ENCODE measurements around the gene OPA3.

OPA3 gene

GRCh38 chr19:45597425-45598111 lies 13.0 kb upstream of the OPA3 start:
- DNase-seq = no peak

- DNase-seq = no peak
These were observed 11.2 kb upstream of the OPA3 start for GRCh38 chr19:45595814-45596213.

GRCh38 chr19:45593520-45593919 lies 8.9 kb upstream of the OPA3 start:
- DNase-seq = no peak

- no peak for DNase-seq
These were observed 7.8 kb upstream of the OPA3 start for GRCh38 chr19:45592366-45592765.

GRCh38 chr19:45591638-45592005 lies 7.0 kb upstream of the OPA3 start:
- no peak for DNase-seq

DNA sequence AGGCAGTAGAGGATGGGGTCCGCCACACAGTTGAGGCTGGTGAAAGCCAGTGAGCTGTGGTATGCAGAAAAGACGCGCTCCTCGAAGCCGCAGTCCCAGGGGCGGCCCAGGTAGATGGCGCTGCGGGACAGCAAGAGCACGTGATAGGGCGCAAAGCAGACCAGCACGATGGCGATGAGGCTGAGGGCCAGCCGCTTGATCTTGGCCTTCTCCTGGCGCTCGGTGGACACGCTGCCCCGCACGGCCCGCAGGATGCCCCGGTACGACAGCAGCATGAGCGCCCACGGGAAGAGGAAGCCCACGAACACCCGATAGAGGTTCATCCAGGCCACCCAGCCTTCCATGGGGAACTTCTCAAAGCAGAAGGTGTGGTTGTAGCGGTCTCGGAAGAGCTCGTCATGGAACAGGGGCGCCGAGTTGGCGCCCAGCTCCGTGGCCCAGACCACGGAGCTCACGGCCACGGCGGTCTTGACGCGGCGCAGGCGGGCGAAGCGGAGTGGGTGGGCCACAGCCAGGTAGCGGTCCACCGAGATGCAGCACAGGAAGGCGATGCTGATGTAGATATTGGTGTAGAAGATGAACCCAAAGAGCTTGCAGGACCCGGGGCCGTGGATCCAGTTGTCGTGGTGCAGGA lies 6.5 kb upstream of the OPA3 start:
- peak; percentile 77 for DNase-seq

DNA sequence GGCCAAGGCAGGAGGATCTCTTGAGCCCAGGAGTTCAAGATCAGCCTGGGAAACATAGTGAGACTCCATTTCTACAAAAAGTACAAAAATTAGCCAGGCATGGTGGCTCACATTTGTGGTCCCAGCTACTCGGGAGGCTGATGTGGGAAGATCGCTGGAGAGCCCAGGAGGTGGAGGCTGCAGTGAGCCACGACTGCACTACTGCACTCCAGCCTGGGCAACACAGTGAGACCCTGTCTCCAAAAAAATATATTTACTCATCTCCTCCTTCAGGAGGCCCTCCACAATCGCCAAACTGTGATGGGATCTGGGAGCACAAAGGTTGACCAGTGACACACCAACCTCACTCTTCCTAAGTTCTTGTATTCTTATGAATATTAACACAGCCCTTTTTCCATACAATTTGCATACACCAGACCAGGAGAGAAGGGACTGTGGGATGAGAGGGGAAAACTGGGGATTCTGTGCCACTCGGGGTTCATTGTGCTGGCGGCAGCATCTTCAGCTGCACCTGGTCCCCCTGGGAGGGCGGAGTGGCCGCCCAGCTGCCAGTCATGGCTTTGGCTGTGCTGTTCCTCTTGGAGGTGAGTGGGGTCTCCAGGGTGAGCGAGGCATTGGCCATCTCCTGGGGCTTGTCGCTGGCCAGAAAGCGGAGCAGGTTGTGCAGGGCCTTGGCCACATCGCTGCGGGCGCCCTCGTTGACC lies 5.8 kb upstream of the OPA3 start:
- DNase-seq = no peak

- DNase-seq = no peak
These were observed 5.2 kb upstream of the OPA3 start for GRCh38 chr19:45589768-45590167.

- DNase-seq = no peak
These were observed 3.3 kb upstream of the OPA3 start for GRCh38 chr19:45587873-45588272.

GRCh38 chr19:45585158-45585577 lies 566 bp upstream of the OPA3 start:
- DNase-seq = no peak

- no peak for DNase-seq
These were observed 3.0 kb downstream of the OPA3 start for GRCh38 chr19:45581576-45581975.

- no peak for DNase-seq
These were observed 5.7 kb downstream of the OPA3 start for GRCh38 chr19:45578861-45579260.

DNA sequence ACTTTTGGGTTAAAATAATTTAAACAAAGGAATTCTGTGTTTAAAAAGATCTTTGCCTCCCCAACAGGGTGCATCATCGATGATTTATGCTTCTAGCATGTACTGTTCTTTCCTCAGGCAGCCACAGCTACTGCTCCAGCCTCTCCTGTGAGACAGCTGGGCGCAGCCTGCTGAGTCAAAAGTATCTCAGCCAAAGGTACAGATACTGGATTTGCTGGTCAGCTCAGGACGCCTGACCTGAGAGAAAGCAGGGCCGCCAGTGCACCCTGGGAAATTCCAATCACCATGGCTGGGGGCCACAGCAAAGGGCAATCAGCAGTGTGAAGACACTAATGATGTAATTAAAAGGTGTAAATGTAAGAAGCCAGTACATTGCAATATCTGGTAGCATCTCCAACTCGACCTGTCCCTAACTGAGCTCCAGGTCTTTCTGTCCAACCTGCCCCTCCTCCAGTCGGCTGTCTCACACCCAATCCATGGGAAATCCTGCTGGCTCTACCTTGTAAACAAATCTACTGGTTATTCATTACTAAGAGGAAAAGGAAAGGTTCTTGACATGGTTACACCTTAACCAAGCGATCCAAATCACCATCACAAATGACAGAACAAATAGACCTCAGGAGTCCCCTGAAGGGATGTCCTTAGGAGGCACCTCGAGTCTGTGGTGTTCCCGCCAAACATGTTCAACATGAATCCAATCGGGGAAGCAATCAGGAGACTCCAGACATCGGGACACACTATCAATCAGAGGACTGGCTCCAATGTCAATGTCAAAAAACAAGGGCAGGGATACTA lies 7.3 kb downstream of the OPA3 start:
- no peak for DNase-seq

DNA sequence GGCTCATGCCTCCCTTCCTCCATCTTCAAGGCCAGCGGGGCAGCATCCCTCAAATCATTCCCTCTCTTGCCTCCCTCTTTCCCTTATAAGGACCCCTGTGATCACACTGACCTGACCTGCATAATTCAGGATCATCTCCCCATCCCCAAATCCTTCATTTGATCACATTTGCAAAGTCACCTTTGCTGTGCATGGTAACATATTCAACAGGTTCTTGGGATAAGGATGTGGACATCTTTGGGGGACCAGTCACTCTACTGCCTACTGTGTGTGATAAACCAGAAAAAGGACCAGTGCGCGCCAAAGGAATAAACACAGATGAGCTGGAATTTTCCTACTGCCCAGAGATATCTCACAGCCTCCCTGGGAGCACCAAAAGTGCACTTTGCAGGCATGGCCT lies 7.9 kb downstream of the OPA3 start:
- DNase-seq = no peak

GRCh38 chr19:45575216-45575615 lies 9.4 kb downstream of the OPA3 start:
- DNase-seq = no peak

DNA sequence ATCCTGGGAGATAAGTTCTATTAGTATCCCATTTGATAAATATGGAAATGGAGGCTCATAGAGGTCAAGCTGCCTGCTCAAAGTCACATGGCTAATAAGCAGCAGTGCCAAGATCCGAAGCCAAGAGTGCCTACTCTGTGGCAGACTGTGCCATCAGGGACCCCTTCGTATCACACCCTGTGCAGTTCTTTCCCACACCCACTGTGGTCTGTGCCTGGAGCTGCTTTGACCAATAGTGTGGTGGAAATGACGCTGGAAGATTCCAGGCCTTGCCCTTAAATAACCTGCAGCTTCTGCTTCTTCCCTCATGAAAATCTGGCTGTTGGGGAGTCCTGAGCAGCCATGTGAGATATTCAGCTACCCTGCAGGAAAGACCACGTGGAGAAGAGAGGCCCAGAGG lies 10.1 kb downstream of the OPA3 start:
- DNase-seq = no peak

- DNase-seq = no peak
These were observed 13.0 kb downstream of the OPA3 start for GRCh38 chr19:45571457-45572220.

- peak; percentile 84 for DNase-seq
These were observed 14.8 kb downstream of the OPA3 start for GRCh38 chr19:45569619-45570421.

GRCh38 chr19:45568732-45569131 lies 15.9 kb downstream of the OPA3 start:
- no peak for DNase-seq

- no peak for DNase-seq
These were observed 17.0 kb downstream of the OPA3 start for GRCh38 chr19:45567609-45568008.

- no peak for DNase-seq
These were observed 20.3 kb downstream of the OPA3 start for GRCh38 chr19:45564131-45564780.

Measured in activated effector memory CD4-positive, alpha-beta T cell treated with anti-CD3 and anti-CD28 coated beads, Interleukin-2, amount 50 U/mL, for 16 hours (primary cell).